ENCODE results near the gene CACNA1F.

DNA sequence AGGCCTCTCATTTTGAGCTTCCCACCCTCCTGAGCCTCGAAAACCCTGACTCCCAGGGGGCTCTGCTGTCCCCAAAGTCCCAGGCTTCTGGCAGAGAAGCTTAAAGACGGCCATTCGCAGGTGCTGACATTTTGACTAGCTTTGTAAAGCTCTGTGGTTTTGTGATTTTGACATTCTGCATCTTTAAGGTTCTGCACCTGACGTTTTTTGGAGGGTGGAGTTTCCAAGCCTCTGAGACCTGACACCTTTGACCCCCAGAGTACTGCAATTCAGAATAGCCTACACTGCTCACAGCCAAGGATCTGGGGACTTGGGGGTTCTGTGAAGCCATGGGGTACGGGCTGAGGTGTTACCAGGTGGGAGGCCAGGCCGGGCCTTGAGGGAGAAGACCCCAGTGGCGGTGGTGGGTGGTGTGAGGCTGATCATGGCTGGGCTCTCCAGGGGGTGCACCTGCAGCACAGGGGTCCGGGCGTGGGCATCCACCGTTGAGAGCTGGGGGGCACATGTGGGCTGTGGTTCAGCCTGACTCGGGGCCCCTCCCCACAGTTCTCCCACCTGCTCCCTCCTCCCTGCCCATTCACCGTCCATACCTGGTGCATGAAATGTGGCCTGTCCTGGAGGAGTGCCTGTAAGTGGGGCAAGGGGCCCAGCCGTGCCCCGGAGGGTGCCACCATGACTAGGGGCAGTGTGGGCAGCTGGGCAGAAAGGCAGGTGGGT is 24.1 kb upstream of the CACNA1F start:
- TF ChIP-seq POLR2A (IDR thresholded peaks at IDR 0.05) (no peak), CTCF (IDR thresholded peaks at IDR 0.05) (no peak)

All from thyroid gland (tissue), 4 donors.